IPS DF 4.7 (cell line): ENCODE results near the gene NANOS1.
A peak's percentile ranks its signal among the peaks of the same experiment; 100 is the strongest.

Experiments
- DNase-seq: peaks from one replicate; pipeline ENCODE4 v3.0.0-alpha.2; 2013; ENCODE audit warnings: low spot score; ENCODE audit errors: extremely low read depth

Gene NANOS1

GRCh38 chr10:119059557-119059956 is 30.0 kb downstream of the NANOS1 start:
- DNase-seq: no peak

- no peak for DNase-seq
These were observed 30.6 kb downstream of the NANOS1 start for GRCh38 chr10:119060107-119060506.

GRCh38 chr10:119061352-119061751 is 31.8 kb downstream of the NANOS1 start:
- no peak for DNase-seq

- DNase-seq: no peak
These were observed 32.4 kb downstream of the NANOS1 start for GRCh38 chr10:119061926-119062325.

GRCh38 chr10:119070395-119071165 is 41.1 kb downstream of the NANOS1 start:
- DNase-seq: no peak

- no peak for DNase-seq
These were observed 44.1 kb downstream of the NANOS1 start for GRCh38 chr10:119073584-119073983.

GRCh38 chr10:119078422-119079179 is 49.1 kb downstream of the NANOS1 start:
- no peak for DNase-seq

- DNase-seq: no peak
These were observed 50.3 kb downstream of the NANOS1 start for GRCh38 chr10:119079599-119080520.

GRCh38 chr10:119080521-119081259 is 51.2 kb downstream of the NANOS1 start, which contains the start of gene EIF3A:
TSS of gene EIF3A (minus strand) at chr10:119080817. CDS start at chr10:119080676, 141 bp downstream.
- DNase-seq: peak; percentile 64
